Activated T-helper 1 cell treated with Interleukin-2 at 50 U/mL for 16 hours (primary cell): ENCODE measurements around the gene GNB3.

Experiments used
- DNase-seq: peaks from one replicate; pipeline ENCODE4 v3.0.0-alpha.2; 2020; ENCODE audit warnings: low read depth

The GNB3 gene

GRCh38 chr12:6823182-6824084 lies 17.3 kb upstream of the GNB3 start:
- DNase-seq = no peak

- no peak for DNase-seq
Measured at GRCh38 chr12:6824085-6824775, 16.5 kb upstream of the GNB3 start.

GRCh38 chr12:6824901-6825381 lies 15.8 kb upstream of the GNB3 start:
- no peak for DNase-seq

- peak; percentile 68 for DNase-seq
Measured at GRCh38 chr12:6825398-6826124, 15.2 kb upstream of the GNB3 start.

- DNase-seq = no peak
Measured at GRCh38 chr12:6826125-6826733, 14.5 kb upstream of the GNB3 start.

GRCh38 chr12:6826734-6827436 lies 13.8 kb upstream of the GNB3 start:
- DNase-seq = no peak

- DNase-seq = no peak
Measured at GRCh38 chr12:6827437-6827911, 13.3 kb upstream of the GNB3 start.

- no peak for DNase-seq
Measured at GRCh38 chr12:6827982-6828780, 12.5 kb upstream of the GNB3 start, which contains the start of gene P3H3. Gene P3H3 (plus strand): TSS chr12:6828407. CDS start chr12:6828441, 34 bp downstream.

GRCh38 chr12:6828781-6829535 lies 11.8 kb upstream of the GNB3 start:
- DNase-seq = peak; percentile 33

GRCh38 chr12:6829536-6830220 lies 11.0 kb upstream of the GNB3 start:
- DNase-seq = no peak

GRCh38 chr12:6830286-6830890 lies 10.3 kb upstream of the GNB3 start:
- no peak for DNase-seq

GRCh38 chr12:6830999-6831398 lies 9.7 kb upstream of the GNB3 start:
- DNase-seq = no peak

GRCh38 chr12:6831450-6831995 lies 9.2 kb upstream of the GNB3 start:
- DNase-seq = no peak

- DNase-seq = no peak
Measured at GRCh38 chr12:6832125-6832524, 8.6 kb upstream of the GNB3 start.

GRCh38 chr12:6833189-6833890 lies 7.4 kb upstream of the GNB3 start:
- DNase-seq = no peak

- DNase-seq = no peak
Measured at GRCh38 chr12:6834254-6834653, 6.5 kb upstream of the GNB3 start.

- DNase-seq = no peak
Measured at GRCh38 chr12:6834873-6835272, 5.9 kb upstream of the GNB3 start.

- DNase-seq = no peak
Measured at GRCh38 chr12:6836851-6837250, 3.9 kb upstream of the GNB3 start.
